C4-2B (cell line): ENCODE measurements around the gene USP48.

Experiments
- CTCF ChIP-seq: fragments of 450-650 bp; conservative IDR thresholded peaks from 2 replicates; pipeline ENCODE4 v1.5.1; 2017; ENCODE audit warnings: mild to moderate bottlenecking
- ZFX ChIP-seq: fragments of 450-650 bp; IDR thresholded peaks from 2 replicates; pipeline ENCODE4 v1.6.1; 2017

DNA sequence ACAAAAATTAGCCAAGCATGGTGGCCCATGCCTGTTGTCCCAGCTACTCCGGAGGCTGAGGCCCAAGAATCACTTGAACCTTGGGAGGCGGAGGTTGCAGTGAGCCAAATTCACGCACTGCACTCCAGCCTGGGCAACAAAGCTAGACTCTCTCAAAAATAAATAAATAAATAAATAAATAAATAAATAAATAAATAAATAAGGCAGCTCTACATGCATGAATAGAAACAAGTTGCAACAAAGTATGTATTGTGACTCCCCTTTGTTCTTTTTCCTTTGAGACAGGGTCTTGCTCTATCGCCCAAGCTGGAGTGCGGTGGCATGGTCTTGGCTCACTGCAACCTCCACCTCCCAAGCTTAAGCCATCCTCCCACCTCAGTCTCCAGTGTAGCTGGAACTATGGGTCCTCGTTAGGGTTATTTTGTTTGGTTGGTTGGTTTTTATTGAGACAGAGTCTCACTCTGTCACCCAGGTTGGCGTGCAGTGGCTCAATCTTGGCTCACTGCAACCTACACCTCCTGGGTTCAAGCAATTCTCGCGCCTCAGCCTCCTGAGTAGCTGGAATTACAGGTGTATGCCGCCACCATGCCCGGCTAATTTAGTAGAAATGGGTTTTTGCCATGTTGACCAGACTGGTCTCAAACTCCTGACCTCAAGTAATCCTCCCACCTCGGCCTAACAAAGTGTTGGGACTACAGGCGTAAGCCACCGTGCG lies 8.0 kb downstream of the USP48 start:
- TF ChIP-seq CTCF (no peak), ZFX (no peak)
